Epithelial cell of prostate (primary cell): ENCODE data around the gene TRAPPC1.

Experiments used
- DNase-seq: peaks from one replicate; pipeline ENCODE4 v3.0.0-alpha.2; 2011; ENCODE audit warnings: low read depth, low spot score
- H3K27ac ChIP-seq: fragments of 450-650 bp; 2 replicates; pipeline ENCODE4 v1.5.1; 2017; ENCODE audit warnings: mild to moderate bottlenecking

TRAPPC1 gene

GRCh38 chr17:7944326-7944725, 12.6 kb upstream of the TRAPPC1 start:
- no peak overlapping the region for H3K27ac ChIP-seq
- no peak for DNase-seq

- no peak for DNase-seq
- H3K27ac ChIP-seq: no peak overlapping the region
These were observed 11.5 kb upstream of the TRAPPC1 start for GRCh38 chr17:7943291-7943690.

GRCh38 chr17:7940743-7941142, 9.0 kb upstream of the TRAPPC1 start:
- H3K27ac ChIP-seq: no peak overlapping the region
- DNase-seq: no peak

- H3K27ac ChIP-seq: no peak overlapping the region
- DNase-seq: no peak
These were observed 8.3 kb upstream of the TRAPPC1 start for GRCh38 chr17:7940034-7940433.

- no peak for DNase-seq
- no peak overlapping the region for H3K27ac ChIP-seq
These were observed 4.1 kb upstream of the TRAPPC1 start for GRCh38 chr17:7935859-7936258.

GRCh38 chr17:7932949-7933348, 1.2 kb upstream of the TRAPPC1 start:
- no peak overlapping the region for H3K27ac ChIP-seq
- no peak for DNase-seq

- peak overlapping the region; percentile 43 for H3K27ac ChIP-seq
- DNase-seq: no peak
These were observed 741 bp upstream of the TRAPPC1 start for GRCh38 chr17:7932483-7932891.

GRCh38 chr17:7930841-7931631, 710 bp downstream of the TRAPPC1 start:
- peak overlapping the region; percentile 43 for H3K27ac ChIP-seq
- no peak for DNase-seq

GRCh38 chr17:7929158-7930023, 2.4 kb downstream of the TRAPPC1 start, which contains the start of gene KCNAB3:
Gene KCNAB3 (minus strand): TSS chr17:7929856. CDS start chr17:7929435, 421 bp downstream.
- no peak within 1 kb of the TSS for H3K27ac ChIP-seq
- no peak for DNase-seq

GRCh38 chr17:7927596-7927995, 4.2 kb downstream of the TRAPPC1 start:
- H3K27ac ChIP-seq: no peak overlapping the region
- no peak for DNase-seq

- no peak overlapping the region for H3K27ac ChIP-seq
- DNase-seq: no peak
These were observed 8.7 kb downstream of the TRAPPC1 start for GRCh38 chr17:7922845-7923628.

- no peak for DNase-seq
- H3K27ac ChIP-seq: no peak overlapping the region
These were observed 9.4 kb downstream of the TRAPPC1 start for GRCh38 chr17:7922269-7922844.

- peak overlapping the region; percentile 87 for H3K27ac ChIP-seq
- DNase-seq: no peak
These were observed 14.9 kb downstream of the TRAPPC1 start for GRCh38 chr17:7916808-7917207.

GRCh38 chr17:7916385-7916682, 15.4 kb downstream of the TRAPPC1 start:
- H3K27ac ChIP-seq: peak overlapping the region; percentile 87

GRCh38 chr17:7915611-7916384, 15.9 kb downstream of the TRAPPC1 start, which contains the start of gene RNF227:
Gene RNF227 (minus strand): TSS chr17:7916289. CDS start chr17:7916195, 94 bp downstream.
- peak within 1 kb of the TSS; percentile 87 for H3K27ac ChIP-seq
- peak; percentile 68 for DNase-seq

More at GRCh38 chr17:7916385-7916682, 15.4 kb downstream of the TRAPPC1 start:
- DNase-seq: no peak

GRCh38 chr17:7915179-7915610, 16.6 kb downstream of the TRAPPC1 start:
- no peak for DNase-seq
- H3K27ac ChIP-seq: peak overlapping the region; percentile 87

GRCh38 chr17:7912927-7913524, 18.7 kb downstream of the TRAPPC1 start:
- DNase-seq: no peak
- H3K27ac ChIP-seq: no peak overlapping the region

- no peak overlapping the region for H3K27ac ChIP-seq
- no peak for DNase-seq
These were observed 20.6 kb downstream of the TRAPPC1 start for GRCh38 chr17:7911116-7911515.

GRCh38 chr17:7910711-7911110, 21.0 kb downstream of the TRAPPC1 start:
- H3K27ac ChIP-seq: no peak overlapping the region
- DNase-seq: no peak
